Germinal center (tissue), 1 donor: ENCODE data around the gene EHMT2.
"Not testable (repeated sequence)": the region's sequence is repeated elsewhere in the genome, so short reads cannot be mapped to it uniquely, and the experiment has no call there.

Source experiments
- DNase-seq: peaks from one replicate; pipeline ENCODE4 v3.0.0; 2012; ENCODE audit warnings: mixed read lengths, low spot score

Gene EHMT2

DNA sequence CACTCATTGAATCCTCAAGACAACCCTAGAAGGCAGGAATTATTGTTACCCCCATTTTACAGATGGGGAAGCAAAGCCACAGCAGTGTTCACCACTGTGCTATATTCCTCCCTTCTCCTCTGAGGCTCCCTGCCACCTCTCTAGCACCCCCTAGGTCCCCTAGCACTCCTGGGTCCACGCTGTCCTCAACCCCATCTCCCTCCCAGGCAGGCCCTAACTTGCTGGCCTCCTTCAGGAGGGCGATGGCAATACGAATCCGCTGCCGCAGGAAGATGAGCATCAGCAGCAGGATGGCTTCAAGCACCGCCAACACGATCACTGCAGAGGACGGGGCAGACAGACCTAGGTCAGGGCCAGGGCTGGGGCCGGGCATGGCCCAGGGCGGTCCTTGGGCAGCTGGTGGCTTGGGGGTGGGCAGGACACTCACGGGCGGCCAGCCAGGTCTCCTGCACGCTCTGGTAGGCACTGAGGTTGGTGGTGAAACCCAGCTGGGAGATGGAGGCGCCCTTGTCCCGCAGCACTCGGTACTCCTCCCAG lies 27.0 kb downstream of the EHMT2 start:
- DNase-seq: no peak

DNA sequence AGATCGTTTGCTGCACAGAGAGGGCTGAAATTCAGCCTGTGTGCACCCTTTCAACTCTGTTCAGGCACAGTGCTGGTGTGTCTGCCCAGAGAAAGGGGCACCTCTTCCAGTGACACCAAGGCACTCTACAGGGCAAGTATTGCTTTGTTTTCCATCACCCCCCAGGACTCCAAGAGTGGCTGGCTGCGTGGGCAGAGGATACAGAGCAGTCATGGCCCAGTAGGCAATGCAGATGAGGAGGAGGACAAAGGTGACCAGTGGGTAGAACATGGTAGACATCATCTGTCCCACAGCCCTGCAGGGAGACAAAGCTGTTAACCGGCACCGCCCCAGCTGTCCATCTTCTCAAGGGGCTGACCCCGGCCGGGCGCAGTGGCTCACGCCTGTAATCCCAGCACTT lies 28.2 kb downstream of the EHMT2 start:
- no peak for DNase-seq

DNA sequence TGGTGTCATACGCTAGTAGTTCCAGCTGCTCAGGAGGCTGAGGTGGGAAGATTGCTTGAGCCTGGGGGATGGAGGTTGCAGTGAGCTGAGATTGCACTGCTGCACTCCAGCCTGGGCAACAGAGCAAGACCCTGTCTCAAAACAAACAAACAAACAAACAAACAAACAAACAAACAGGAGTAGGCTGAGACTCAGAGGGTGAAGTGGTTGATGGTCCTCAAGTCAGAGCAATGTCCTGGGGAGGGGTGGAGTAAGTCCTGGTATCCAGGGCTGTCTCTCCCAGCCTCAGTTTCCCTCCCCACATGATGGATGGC lies 28.9 kb downstream of the EHMT2 start:
- DNase-seq: not testable (repeated sequence)

DNA sequence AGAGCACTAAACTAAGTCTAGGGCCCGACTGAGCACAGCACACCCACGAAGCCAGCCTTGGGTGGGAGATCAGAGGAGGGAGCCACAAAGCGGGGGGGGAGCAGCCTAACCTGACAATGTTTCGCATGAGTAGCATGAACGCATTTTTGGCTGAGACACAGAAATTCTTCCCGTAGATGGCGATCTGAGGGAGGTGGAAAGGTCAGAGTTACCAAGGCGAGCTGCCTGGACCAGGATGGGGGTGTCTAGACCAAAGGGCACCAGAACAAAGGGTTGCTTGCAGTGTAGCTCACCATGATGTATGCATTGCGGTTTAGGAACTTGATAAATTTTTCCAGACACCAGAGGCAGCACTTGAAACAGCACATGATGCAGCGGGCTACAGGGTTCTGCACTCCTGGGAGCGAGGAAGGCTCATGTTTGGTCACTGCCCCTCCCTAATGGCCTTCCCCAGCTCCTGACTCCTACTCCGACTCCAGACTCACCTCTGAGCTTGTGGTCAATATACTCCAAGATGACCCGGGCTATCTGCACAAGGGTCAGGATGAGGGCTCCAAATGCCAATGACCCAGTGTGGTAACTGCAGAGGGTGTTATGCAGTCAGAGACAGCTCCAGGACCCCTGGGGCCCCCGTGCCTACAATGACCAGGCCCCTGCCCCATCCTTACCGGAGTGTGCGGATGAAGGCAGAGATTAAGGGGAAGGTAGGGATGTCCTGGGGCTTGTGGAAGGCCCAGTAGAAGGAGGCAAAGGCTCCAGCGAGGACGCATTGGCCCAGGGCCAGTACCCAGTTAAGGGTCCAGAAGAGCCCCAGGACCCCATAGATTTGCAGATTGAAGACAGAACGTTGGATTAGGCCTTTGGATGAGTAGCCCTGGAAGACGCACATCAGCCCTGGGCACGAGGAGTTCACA lies 32.0 kb downstream of the EHMT2 start:
- no peak for DNase-seq

DNA sequence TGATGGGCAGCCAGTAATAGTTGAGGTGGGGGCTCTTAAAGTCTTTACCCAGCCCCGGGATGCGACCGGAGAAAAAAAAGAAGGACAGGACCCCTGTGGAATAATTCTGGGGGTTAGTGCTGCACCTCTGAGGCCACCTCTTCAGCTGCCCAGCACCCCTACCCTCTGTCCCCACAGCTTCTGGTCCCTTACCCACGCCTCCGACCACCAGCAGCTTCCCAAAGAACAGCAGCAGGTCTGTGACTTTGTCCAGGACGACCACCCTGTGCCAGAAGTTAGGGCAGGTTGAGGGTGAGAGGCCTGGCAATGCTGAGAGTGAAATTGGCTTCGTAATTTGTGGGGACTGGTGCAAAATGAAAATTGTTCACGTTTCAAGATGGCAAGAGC lies 32.7 kb downstream of the EHMT2 start:
- no peak for DNase-seq

DNA sequence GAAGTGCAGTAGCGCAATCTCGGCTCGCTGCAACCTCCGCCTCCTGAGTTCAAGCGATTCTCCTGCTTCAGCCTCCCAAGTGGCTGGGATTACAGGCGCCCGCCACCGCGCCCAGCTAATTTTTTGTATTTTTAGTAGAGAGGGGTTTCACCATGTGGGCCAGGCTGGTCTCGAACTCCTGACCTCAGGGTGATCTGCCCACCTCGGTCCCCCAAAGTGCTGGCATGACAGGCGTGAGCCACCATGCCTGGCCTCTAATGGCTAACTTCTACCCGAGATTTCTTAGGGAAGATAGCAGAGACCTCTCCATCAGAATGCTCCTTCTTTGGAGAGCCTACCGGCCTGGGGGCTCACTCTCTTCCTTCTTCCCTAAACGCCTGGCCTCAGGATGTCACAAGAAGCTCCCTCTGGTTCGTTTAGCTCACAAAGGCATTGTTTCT lies 33.4 kb downstream of the EHMT2 start:
- DNase-seq: not testable (repeated sequence)

DNA sequence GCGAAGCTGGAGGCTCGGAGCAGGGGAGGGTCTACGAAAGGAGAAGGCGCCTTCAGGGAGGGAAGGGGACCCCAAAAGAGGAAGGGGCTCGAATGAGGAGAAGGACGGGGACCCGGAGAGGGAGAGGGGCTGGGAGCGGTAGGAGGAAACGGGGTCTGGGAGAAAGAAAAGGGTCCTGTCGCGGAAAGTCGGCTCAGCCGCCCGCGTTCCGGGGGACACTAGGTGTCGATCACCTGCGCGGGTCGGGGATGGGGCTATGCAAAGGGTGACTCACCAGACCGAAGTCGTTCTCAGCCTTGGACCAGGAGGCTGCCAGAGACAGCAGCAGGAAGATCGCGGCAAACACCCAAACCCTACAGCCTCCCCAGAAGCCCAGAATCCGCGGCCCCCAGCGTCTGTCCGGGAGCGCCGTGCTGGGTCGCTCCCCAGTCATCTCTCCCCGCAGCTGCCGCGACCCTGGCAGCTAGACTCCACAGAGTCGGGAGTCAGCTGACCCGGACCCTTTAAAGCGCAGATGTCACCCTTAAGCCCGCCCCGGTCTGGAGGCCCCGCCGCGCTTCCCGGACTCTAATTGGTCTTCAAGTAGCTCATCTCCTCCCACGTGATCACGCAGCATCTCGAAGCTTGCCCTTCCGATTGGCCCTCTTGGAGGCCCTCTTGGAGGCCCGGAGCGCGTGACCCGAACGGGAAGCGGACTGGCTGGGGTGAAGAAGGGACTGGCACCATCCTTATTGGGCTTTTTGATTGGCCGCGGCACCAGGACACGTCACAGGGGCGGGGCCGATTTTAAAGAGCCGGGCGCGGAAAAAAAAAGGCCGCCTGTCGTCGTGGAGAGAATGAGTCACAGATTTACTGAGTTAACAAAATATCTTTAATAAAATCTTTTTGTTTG lies 34.9 kb downstream of the EHMT2 start, which contains the start of gene NEU1:
Gene NEU1 (minus strand): TSS at position 478 of the 892 bp plus-strand sequence. CDS start 45 bp downstream, at position 433.
- DNase-seq: peak; percentile 100

DNA sequence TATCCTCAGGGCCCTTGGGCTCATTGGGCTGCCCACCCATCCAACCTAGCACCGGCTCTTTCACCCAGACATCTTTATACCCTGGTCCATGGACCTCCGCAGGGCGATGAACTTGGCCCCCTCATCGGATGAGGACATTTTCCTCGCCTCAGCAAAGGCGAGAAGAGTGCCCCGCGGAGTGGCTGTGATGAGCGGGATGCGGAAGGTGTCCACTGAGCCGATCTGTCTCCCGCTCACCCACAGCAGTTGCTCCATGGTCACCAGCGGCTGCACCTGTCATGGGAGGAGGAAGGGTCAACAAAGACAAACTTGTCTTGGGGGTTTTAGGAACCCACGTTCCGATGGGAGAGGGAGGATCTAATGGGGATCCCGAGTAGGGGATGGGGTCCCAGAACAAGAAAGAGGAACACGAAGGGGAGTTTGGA lies 35.6 kb downstream of the EHMT2 start:
- DNase-seq: no peak

DNA sequence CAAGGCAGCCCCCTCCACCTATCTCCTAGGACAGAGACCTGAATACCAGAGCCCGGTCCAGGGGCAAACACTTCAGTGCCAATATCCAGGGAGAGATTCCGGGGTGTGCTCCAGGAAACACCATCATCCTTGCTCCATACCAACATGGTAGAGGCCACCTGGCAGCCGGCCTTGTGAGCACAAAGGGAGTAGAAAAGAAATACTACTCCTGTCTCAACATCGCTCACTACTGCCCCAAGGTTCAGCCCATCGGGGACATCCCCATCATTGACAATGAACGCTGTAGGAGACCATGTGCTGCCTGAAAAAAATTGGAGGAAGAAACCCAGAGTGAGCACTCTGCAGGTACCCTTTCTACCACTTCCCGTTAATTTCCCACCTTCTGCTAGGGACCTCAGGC lies 36.3 kb downstream of the EHMT2 start:
- DNase-seq: no peak

DNA sequence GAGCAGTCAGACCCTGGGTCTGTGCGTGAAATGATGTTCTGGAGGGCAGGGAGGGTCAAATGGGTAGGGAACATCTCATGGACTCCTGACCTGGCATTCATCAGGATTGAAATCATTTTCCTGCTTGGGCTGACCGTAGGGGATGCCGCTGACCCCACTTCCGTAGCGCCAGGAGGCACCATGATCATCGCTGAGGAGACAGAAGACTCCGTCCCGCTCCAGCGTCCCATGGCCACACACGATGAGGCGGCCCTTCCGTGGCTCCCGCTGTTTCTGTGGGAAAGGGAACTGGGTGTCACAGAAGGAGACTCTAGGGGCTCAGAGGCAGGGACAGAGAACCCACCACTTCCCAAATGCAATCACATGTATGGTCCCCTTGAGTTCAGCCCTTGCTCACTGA lies 37.1 kb downstream of the EHMT2 start:
- no peak for DNase-seq

DNA sequence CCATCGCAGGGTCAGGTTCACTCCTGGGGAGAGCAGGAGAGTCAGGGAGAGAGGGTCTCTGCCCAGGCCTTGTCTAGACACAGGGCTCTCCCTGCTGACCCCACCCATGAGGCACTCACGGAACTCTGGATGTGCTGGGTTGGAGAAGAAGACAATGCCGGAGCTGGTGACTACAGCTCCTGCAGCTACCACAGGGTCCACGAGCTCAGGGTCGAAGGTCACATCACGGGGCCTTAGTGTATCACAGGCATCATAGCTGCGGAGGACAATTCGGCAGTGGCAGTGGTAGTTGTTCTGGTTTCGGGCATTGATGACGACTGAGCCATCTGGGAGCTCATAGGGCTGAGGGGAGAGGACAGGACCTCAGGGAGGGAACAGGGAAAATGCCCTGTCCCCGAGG lies 37.6 kb downstream of the EHMT2 start:
- no peak for DNase-seq

DNA sequence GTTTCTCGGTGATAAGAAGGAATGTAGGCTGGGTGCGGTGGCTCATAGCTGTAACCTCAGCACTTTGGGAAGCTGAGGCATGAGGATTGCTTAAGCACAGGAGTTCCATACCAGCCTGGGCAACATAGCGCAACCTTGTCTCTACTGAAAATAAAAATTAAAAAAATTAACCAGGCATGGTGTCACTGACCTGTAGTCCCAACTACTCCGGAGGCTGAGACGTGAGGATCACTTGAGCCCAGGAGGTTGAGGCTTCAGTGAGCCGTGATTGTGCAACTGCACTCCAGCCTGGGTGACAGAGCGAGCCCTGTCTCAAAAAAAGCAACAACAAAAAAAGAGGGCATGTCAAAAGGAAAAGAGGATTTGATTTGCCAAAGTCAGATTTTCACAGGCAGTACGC lies 38.8 kb downstream of the EHMT2 start:
- no peak for DNase-seq

DNA sequence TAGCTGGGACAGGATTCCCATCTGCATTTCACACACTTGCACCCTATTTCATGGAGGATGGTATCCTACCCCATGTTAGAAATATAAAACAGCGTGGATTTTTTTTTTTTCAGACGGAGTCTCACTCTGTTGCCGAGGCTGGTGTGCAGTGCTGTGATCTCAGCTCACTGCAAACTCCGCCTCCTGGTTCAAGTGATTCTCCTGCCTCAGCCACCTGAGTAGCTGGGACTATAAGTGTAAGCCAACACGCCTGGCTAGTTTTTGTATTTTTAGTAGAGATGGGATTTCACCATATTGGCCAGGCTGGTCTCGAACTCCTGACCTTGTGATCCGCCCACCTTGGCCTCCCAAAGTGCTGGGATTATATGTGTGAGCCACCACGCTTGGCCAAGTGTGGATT lies 39.7 kb downstream of the EHMT2 start:
- not testable (repeated sequence) for DNase-seq

DNA sequence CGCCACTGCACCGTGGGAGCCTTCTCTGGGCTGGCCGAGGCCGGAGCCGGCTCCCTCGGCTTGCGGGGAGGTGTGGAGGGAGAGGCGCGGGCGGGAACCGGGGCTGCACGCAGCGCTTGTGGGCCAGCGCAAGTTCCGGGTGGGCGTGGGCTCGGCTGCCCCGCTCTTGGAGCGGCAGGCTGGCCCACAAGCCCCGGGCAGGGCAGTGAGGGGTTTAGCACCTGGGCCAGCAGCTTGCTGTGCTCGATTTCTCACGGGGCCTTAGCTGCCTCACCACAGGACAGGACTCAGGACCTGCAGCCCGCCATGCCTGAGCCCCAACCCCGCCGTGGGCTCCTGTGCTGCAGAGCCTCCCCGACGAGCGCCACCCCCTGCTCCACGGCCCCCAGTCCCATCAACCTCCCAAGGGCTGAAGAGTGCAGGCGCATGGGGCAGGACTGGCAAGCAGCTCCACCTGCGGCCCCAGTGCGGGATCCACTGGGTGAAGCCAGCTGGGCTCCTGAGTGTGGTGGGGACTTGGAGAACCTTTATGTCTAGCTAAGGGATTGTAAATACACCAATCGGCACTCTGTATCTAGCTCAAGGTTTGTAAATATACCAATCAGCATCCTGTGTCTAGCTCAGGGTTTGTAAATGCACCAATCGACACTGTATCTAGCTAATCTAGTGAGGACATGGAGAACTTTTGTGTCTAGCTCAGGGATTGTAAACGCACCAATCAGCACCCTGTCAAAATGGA lies 45.3 kb downstream of the EHMT2 start:
- DNase-seq: not testable (repeated sequence)

DNA sequence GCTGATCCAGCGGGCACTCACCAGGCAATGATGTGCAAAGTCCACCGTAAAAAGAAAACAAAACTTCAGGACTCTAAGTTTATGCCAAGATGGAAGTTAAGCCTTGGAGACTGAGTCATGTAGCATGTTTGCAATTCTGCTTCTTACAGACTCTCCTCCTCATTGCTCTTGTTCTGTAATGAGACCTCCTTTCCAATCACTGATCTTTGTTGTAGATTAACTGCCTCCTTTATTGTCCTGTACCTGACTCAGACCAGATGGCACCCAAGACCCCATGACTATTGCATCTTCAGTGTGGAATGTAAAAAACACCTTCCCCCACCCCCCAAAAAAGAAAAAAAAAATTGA lies 46.0 kb downstream of the EHMT2 start:
- no peak for DNase-seq

DNA sequence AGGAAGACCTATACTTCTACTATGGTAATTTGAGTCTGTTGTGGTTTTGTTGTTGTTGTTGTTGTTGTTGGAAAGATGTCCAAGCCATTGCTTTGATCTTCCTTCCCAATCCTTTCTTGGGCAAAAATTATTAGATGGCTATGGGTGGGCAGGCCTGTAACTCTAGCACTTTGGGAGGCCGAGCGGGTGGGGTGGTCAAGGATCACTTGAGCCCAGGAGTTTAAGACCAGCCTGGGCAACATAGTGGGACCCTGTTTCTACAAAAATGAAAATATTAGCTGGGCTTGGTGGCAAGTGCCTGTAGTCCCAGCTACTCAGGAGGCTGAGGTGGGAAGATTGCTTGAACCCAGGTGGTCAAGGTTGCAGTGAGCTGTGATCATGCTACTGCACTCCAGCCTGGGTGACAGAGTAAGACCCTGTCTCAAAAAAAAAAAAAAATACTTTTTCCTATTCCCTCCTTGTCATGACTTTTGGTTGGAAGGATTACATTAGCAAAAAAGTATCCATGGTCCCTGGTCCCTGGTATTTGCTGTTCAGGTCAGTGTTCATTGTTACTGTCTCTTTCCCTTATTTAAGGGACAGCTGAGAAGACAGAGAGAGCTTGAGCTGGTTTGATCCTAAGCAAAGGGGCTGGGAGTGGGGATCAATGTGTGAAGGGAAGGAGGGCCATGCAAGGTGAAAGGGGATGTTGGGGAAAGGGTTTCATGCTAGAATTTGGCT lies 46.6 kb downstream of the EHMT2 start:
- no peak for DNase-seq

DNA sequence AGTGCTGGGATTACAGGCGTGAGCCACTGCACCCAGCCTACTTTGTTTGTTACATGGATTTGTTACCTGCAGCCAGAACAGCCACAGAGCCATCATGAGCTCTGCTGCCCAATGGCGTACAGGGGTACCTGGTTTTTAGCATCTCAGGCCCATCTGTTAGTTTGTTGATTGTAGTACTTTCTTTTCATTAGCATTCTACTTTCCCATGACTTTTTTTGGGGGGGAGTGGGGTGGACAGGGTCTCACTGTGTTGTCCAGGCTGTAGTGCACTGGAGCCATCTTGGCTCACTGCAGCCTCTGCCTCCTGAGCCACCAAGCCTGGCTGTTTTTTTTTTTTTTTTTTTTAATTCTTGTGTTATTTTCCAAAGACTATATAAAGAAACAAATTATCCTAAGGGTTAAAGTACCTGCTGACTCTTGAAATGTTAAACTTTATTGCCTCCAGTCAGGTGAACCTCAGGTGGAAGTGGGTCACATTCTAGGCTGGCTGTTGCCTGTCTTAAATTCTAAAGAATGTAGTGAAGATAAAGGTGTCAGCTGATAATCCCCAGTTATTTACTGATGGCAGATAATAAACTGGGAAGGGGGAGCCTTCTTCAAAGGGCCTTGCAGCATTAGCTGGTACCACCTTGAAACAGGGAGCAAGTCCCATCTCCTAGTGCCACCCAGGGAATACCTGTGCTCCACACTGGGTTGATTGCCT lies 50.1 kb downstream of the EHMT2 start:
- no peak for DNase-seq

DNA sequence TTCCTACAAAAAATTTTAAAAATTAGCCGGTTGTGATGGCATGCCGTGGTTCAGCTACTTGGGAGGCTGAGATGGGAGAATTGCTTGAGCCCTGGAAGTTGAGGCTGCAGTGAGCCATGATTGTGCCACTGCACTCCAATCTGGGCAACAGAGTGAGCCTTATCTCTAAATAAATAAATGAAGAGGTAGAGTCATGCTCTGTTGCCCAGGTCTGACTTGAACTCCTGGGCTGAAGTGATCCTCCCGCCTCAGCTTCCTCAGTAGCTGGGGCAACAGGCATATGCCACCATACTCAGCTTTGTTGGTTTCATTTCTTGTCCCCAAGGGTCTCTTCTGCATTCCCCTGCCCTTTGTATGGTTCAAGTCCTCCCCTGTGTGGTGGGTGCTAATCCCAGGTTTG lies 53.0 kb downstream of the EHMT2 start:
- no peak for DNase-seq

DNA sequence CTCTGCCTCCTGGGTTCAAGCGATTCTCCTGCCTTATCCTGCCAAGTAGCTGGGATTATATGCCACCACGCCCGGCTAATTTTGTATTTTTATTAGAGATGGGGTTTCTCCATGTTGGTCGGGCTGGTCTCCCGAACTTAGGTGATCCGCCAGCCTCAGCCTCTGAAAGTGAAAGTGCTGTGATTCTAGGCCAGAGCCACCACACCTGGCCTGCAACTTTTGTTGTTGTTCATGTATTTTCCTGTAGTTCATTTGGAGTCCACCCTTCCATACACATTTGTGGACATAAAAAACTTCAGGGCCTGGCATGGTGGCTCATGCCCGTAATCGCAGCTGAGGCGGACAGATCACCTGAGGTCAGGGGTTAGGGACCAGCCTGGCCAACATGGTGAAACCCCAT lies 55.4 kb downstream of the EHMT2 start:
- no peak for DNase-seq

DNA sequence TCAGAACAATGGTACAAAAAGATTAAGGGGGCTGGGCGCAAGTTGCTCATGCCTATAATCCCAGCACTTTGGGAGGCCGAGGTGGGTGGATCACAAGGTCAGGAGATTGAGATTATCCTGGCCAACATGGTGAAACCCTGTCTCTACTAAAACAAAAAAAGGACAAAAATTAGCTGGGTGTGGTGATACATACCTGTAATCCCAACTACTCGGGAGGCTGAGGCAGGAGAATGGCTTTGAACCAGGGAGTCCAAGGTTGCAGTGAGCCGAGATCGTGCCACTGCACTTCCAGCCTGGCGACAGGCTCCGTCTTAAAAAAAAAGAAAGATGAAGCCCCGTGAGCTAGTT lies 57.7 kb downstream of the EHMT2 start:
- not testable (repeated sequence) for DNase-seq

DNA sequence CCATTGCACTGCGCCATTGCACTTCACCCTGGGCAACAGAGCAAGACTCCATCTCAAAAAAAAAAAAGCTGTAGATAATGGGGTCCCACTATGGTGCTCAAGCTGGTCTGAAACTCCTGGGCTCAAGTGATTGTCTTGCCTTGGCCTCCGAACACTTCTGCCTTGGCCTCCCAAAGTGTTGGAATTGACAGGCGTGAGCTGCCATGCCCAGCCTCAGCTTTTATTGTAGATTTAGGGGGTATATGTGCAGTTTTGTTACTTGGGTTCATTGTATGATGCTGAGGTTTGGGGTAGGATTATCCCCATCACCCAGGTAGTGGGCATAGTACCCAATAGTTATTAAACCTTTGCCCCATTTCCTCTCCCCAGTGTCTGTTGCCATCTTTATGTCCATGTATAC lies 58.5 kb downstream of the EHMT2 start:
- DNase-seq: no peak
